ENCODE data around the gene PHLDB2.

The PHLDB2 gene

GRCh38 chr3:111951032-111951431 is 92.0 kb downstream of the PHLDB2 start:
- Histone ChIP-seq H3K27ac (replicated peaks; ENCODE audit: low read length) (no peak overlapping the region), H2AFZ (ENCODE audit: low read length) (no peak overlapping the region), H4K8ac (ENCODE audit: low read depth, low read length) (no peak overlapping the region), H2BK12ac (ENCODE audit: low read length) (no peak overlapping the region), H2BK5ac (ENCODE audit: low read length) (no peak overlapping the region), H3K4me3 (ENCODE audit: low read length in 2 of 2) (no peak overlapping the region), H3K79me1 (ENCODE audit: low read depth, low read length) (no peaks in the 10 kb centered on the region), H3K18ac (ENCODE audit: low read length) (no peak overlapping the region), H2BK15ac (ENCODE audit: low read length) (no peak overlapping the region), H3K9ac (ENCODE audit: low read depth, low read length, poor library complexity) (no peak overlapping the region), H2AK5ac (ENCODE audit: low read depth, low read length) (no peak overlapping the region), H3K9me3 (replicated peaks in 1 of 2; ENCODE audit: control insufficient read depth in 2 of 2, insufficient read depth in 1 of 2, low read depth in 1 of 2, low read length in 2 of 2) (no peaks in the 10 kb centered on the region), H2BK120ac (ENCODE audit: low read depth, low read length) (no peak overlapping the region), H3K4me1 (ENCODE audit: control insufficient read depth in 2 of 2, insufficient read depth in 1 of 2, low read depth in 1 of 2, low read length in 2 of 2) (peaks cover 2 to 17% of the 10 kb centered on the region in 2 donors), H4K91ac (ENCODE audit: low read depth, low read length, poor library complexity) (no peak overlapping the region), H3K27me3 (ENCODE audit: control insufficient read depth in 3 of 3, insufficient read depth in 3 of 3, low read depth in 1 of 3, low read length in 3 of 3) (no peaks in the 10 kb centered on the region), H3K14ac (ENCODE audit: low read length) (no peak overlapping the region), H3K4me2 (ENCODE audit: insufficient read depth, low read length, poor library complexity, severe bottlenecking) (no peak overlapping the region), H3K36me3 (replicated peaks in 1 of 2; ENCODE audit: control insufficient read depth in 2 of 2, insufficient read depth in 2 of 2, low read length in 2 of 2) (peaks cover 0 to 81% of the 10 kb centered on the region in 2 donors), H3K4ac (ENCODE audit: low read length) (no peak overlapping the region), H3K23ac (ENCODE audit: low read depth, low read length, poor library complexity) (no peak overlapping the region)
- no CpG with 5 or more reads among the region's 2 CpGs for WGBS, 2 donors (ENCODE audit: extremely low coverage in 2 of 2, insufficient read length in 2 of 2, insufficient replicate concordance in 1 of 2)
- DNase-seq (ENCODE audit: low spot score) = no peak

- Histone ChIP-seq H3K4ac (ENCODE audit: low read length) (no peak overlapping the region), H4K8ac (ENCODE audit: low read depth, low read length) (no peak overlapping the region), H3K36me3 (replicated peaks in 1 of 2; ENCODE audit: control insufficient read depth in 2 of 2, insufficient read depth in 2 of 2, low read length in 2 of 2) (peaks cover 0 to 77% of the 10 kb centered on the region in 2 donors), H3K9me3 (replicated peaks in 1 of 2; ENCODE audit: control insufficient read depth in 2 of 2, insufficient read depth in 1 of 2, low read depth in 1 of 2, low read length in 2 of 2) (no peaks in the 10 kb centered on the region), H2AK5ac (ENCODE audit: low read depth, low read length) (no peak overlapping the region), H3K9ac (ENCODE audit: low read depth, low read length, poor library complexity) (no peak overlapping the region), H4K91ac (ENCODE audit: low read depth, low read length, poor library complexity) (no peak overlapping the region), H2BK120ac (ENCODE audit: low read depth, low read length) (no peak overlapping the region), H2BK15ac (ENCODE audit: low read length) (no peak overlapping the region), H3K27me3 (ENCODE audit: control insufficient read depth in 3 of 3, insufficient read depth in 3 of 3, low read depth in 1 of 3, low read length in 3 of 3) (no peaks in the 10 kb centered on the region), H3K4me3 (ENCODE audit: low read length in 2 of 2) (no peak overlapping the region), H3K14ac (ENCODE audit: low read length) (no peak overlapping the region), H3K23ac (ENCODE audit: low read depth, low read length, poor library complexity) (no peak overlapping the region), H3K4me1 (ENCODE audit: control insufficient read depth in 2 of 2, insufficient read depth in 1 of 2, low read depth in 1 of 2, low read length in 2 of 2) (peaks cover 2 to 19% of the 10 kb centered on the region in 2 donors), H3K18ac (ENCODE audit: low read length) (no peak overlapping the region), H3K79me1 (ENCODE audit: low read depth, low read length) (no peaks in the 10 kb centered on the region), H2BK5ac (ENCODE audit: low read length) (no peak overlapping the region), H3K27ac (replicated peaks; ENCODE audit: low read length) (no peak overlapping the region), H3K4me2 (ENCODE audit: insufficient read depth, low read length, poor library complexity, severe bottlenecking) (no peak overlapping the region), H2BK12ac (ENCODE audit: low read length) (no peak overlapping the region), H2AFZ (ENCODE audit: low read length) (no peak overlapping the region)
- WGBS, 2 donors (ENCODE audit: extremely low coverage in 2 of 2, insufficient read length in 2 of 2, insufficient replicate concordance in 1 of 2) = no CpG with 5 or more reads among the region's 5 CpGs
- no peak for DNase-seq (ENCODE audit: low spot score)
Measured at GRCh38 chr3:111952086-111952485, 93.0 kb downstream of the PHLDB2 start.

- Histone ChIP-seq H3K4me2 (ENCODE audit: insufficient read depth, low read length, poor library complexity, severe bottlenecking) (no peak overlapping the region), H3K18ac (ENCODE audit: low read length) (no peak overlapping the region), H3K27ac (replicated peaks; ENCODE audit: low read length) (no peak overlapping the region), H4K8ac (ENCODE audit: low read depth, low read length) (no peak overlapping the region), H3K36me3 (replicated peaks in 1 of 2; ENCODE audit: control insufficient read depth in 2 of 2, insufficient read depth in 2 of 2, low read length in 2 of 2) (peaks cover 0 to 76% of the 10 kb centered on the region in 2 donors), H2BK12ac (ENCODE audit: low read length) (no peak overlapping the region), H3K9me3 (replicated peaks in 1 of 2; ENCODE audit: control insufficient read depth in 2 of 2, insufficient read depth in 1 of 2, low read depth in 1 of 2, low read length in 2 of 2) (no peaks in the 10 kb centered on the region), H3K23ac (ENCODE audit: low read depth, low read length, poor library complexity) (no peak overlapping the region), H3K79me1 (ENCODE audit: low read depth, low read length) (no peaks in the 10 kb centered on the region), H2BK5ac (ENCODE audit: low read length) (no peak overlapping the region), H3K4ac (ENCODE audit: low read length) (no peak overlapping the region), H2AFZ (ENCODE audit: low read length) (no peak overlapping the region), H3K4me3 (ENCODE audit: low read length in 2 of 2) (no peak overlapping the region), H2BK15ac (ENCODE audit: low read length) (no peak overlapping the region), H4K91ac (ENCODE audit: low read depth, low read length, poor library complexity) (no peak overlapping the region), H3K27me3 (ENCODE audit: control insufficient read depth in 3 of 3, insufficient read depth in 3 of 3, low read depth in 1 of 3, low read length in 3 of 3) (no peaks in the 10 kb centered on the region), H3K14ac (ENCODE audit: low read length) (no peak overlapping the region), H3K4me1 (ENCODE audit: control insufficient read depth in 2 of 2, insufficient read depth in 1 of 2, low read depth in 1 of 2, low read length in 2 of 2) (peaks cover 5 to 18% of the 10 kb centered on the region in 2 donors), H2BK120ac (ENCODE audit: low read depth, low read length) (no peak overlapping the region), H3K9ac (ENCODE audit: low read depth, low read length, poor library complexity) (no peak overlapping the region), H2AK5ac (ENCODE audit: low read depth, low read length) (no peak overlapping the region)
- DNase-seq (ENCODE audit: low spot score) = no peak
- WGBS, 2 donors (ENCODE audit: extremely low coverage in 2 of 2, insufficient read length in 2 of 2, insufficient replicate concordance in 1 of 2) = no CpG with 5 or more reads among the region's 6 CpGs
Measured at GRCh38 chr3:111952866-111953450, 93.9 kb downstream of the PHLDB2 start.

- no peak overlapping the region for H4K91ac ChIP-seq (ENCODE audit: low read depth, low read length, poor library complexity)
- H2BK15ac ChIP-seq (ENCODE audit: low read length) = no peak overlapping the region
- no peaks in the 10 kb centered on the region for H3K79me1 ChIP-seq (ENCODE audit: low read depth, low read length)
- no peak overlapping the region for H2BK12ac ChIP-seq (ENCODE audit: low read length)
- H2AK5ac ChIP-seq (ENCODE audit: low read depth, low read length) = no peak overlapping the region
- H2AFZ ChIP-seq (ENCODE audit: low read length) = no peak overlapping the region
- DNase-seq (ENCODE audit: low spot score) = no peak
- H3K18ac ChIP-seq (ENCODE audit: low read length) = no peak overlapping the region
- no peak overlapping the region for H4K8ac ChIP-seq (ENCODE audit: low read depth, low read length)
- no peak overlapping the region for H3K27ac ChIP-seq (replicated peaks; ENCODE audit: low read length)
- H3K14ac ChIP-seq (ENCODE audit: low read length) = no peak overlapping the region
- H2BK5ac ChIP-seq (ENCODE audit: low read length) = no peak overlapping the region
- no peak overlapping the region for H3K4ac ChIP-seq (ENCODE audit: low read length)
- H3K4me3 ChIP-seq (ENCODE audit: low read length in 2 of 2) = no peak overlapping the region
- H2BK120ac ChIP-seq (ENCODE audit: low read depth, low read length) = no peak overlapping the region
- no peak overlapping the region for H3K4me2 ChIP-seq (ENCODE audit: insufficient read depth, low read length, poor library complexity, severe bottlenecking)
- H3K36me3 ChIP-seq (replicated peaks in 1 of 2; ENCODE audit: control insufficient read depth in 2 of 2, insufficient read depth in 2 of 2, low read length in 2 of 2) = peaks cover 0 to 68% of the 10 kb centered on the region in 2 donors
- peaks cover 5 to 29% of the 10 kb centered on the region in 2 donors for H3K4me1 ChIP-seq (ENCODE audit: control insufficient read depth in 2 of 2, insufficient read depth in 1 of 2, low read depth in 1 of 2, low read length in 2 of 2)
- no peaks in the 10 kb centered on the region for H3K9me3 ChIP-seq (replicated peaks in 1 of 2; ENCODE audit: control insufficient read depth in 2 of 2, insufficient read depth in 1 of 2, low read depth in 1 of 2, low read length in 2 of 2)
- no CpG with 5 or more reads among the region's 6 CpGs for WGBS, 2 donors (ENCODE audit: extremely low coverage in 2 of 2, insufficient read length in 2 of 2, insufficient replicate concordance in 1 of 2)
- H3K27me3 ChIP-seq (ENCODE audit: control insufficient read depth in 3 of 3, insufficient read depth in 3 of 3, low read depth in 1 of 3, low read length in 3 of 3) = no peaks in the 10 kb centered on the region
- no peak overlapping the region for H3K23ac ChIP-seq (ENCODE audit: low read depth, low read length, poor library complexity)
- no peak overlapping the region for H3K9ac ChIP-seq (ENCODE audit: low read depth, low read length, poor library complexity)
Measured at GRCh38 chr3:111954228-111954990, 95.3 kb downstream of the PHLDB2 start.
